ENCODE results near the gene DDX24. TPM values are rescaled to one million over a fixed set of nuclear protein-coding genes. Genes with fewer than 3 reads are reported as not detected.

Gene DDX24
- total RNA-seq, 2 donors from 2014 or later = 48.0 to 95.6 TPM

DNA sequence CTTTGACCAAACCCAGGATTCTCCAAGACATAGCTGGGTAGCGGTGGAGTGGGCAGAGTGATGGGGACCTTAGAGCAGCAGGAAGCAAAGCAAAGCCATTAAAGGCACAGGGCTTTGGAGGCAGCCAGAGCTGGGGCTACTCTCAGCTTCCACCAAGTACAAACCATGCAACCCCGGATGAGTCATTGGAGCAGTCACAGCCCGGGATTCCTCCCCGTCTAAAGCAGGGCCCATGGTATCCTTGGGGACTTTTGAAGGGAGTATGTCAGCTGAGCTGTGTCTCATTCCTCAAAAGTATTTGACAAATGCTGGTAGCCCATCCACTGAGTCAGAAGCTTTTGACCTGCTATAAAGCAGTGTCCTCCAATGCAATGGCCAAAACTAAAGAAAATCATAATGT lies 19.8 kb upstream of the DDX24 start:
- ATAC-seq (no peak), DNase-seq (peak in 1 of 4 donors; percentile 11)
- no peak overlapping the region for H3K4me3 ChIP-seq
- no peak overlapping the region for H3K27ac ChIP-seq
- no peaks in the 10 kb centered on the region for H3K9me3 ChIP-seq
- no peaks in the 10 kb centered on the region for H3K4me1 ChIP-seq
- TF ChIP-seq, protein P1, sequence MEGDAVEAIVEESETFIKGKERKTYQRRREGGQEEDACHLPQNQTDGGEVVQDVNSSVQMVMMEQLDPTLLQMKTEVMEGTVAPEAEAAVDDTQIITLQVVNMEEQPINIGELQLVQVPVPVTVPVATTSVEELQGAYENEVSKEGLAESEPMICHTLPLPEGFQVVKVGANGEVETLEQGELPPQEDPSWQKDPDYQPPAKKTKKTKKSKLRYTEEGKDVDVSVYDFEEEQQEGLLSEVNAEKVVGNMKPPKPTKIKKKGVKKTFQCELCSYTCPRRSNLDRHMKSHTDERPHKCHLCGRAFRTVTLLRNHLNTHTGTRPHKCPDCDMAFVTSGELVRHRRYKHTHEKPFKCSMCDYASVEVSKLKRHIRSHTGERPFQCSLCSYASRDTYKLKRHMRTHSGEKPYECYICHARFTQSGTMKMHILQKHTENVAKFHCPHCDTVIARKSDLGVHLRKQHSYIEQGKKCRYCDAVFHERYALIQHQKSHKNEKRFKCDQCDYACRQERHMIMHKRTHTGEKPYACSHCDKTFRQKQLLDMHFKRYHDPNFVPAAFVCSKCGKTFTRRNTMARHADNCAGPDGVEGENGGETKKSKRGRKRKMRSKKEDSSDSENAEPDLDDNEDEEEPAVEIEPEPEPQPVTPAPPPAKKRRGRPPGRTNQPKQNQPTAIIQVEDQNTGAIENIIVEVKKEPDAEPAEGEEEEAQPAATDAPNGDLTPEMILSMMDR (IDR thresholded peaks at IDR 0.05) = no peak
- no peak for TF ChIP-seq POLR2A (IDR thresholded peaks at IDR 0.05)
- intact Hi-C loops (cut with DNase I) = no loop called here
- WGBS, 2 donors = 79 to 100% methylated on average over 1 to 4 of the region's 4 CpGs
- H3K27me3 ChIP-seq = no peaks in the 10 kb centered on the region
- H3K36me3 ChIP-seq (replicated peaks in 1 of 2; ENCODE audit: insufficient read depth in 1 of 2, low read depth in 2 of 2) = no peaks in the 10 kb centered on the region

DNA sequence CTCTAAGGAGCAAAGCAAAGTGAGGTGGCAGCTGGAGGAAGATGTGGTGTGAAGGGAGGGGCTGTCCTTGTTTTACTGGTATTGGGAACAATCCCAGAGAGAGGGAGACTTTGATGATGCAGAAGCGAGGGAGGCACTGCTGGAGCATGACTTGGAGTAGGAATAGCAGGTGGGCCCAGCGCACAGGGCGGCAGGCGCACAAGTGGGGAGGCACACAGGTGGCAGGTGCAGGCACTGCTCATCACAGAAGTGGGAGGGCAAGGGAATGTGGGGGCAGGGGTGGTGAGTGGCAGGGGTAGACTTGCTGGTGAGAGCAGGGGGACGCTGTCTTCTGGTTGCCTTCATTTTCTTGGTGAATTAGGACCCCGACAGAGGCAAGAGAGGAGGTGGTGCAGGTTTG lies 18.0 kb upstream of the DDX24 start:
- DNase-seq (no peak), ATAC-seq (no peak)
- no peak overlapping the region for H3K27ac ChIP-seq

DNA sequence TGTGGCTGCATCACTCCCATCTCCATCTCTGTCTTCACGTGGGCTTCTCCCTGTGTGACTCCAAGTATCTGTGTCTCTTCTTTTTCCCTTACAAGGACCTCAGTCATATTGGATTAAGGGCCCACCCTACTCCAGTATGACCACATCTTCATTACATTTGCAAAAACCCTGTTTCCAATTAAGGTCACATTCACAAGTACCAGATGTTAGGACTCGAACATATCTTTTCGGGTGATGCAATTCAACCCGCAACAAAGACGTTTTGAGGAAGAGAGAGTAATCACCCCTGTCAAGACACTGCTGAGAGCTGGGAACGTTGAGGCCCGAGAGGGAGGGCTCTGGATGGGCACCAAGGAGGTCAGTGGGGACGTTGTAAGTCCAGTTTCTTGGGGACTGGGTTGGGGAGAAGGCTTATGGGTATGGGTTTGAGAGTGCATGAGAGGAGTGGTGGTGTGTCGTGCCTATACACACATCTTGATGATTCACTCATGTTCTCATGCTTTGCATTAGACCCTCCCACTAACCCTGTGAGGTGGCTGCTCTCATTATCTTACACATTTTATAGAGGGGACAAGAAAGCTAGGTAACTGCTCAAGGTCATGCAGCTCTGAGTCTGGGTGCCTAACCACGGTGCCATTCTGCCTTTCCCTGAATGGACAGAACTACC lies 17.5 kb upstream of the DDX24 start:
- WGBS, 2 donors = 62 to 67% methylated on average over 10 of the region's 10 CpGs
- H3K36me3 ChIP-seq (replicated peaks in 1 of 2; ENCODE audit: insufficient read depth in 1 of 2, low read depth in 2 of 2) = no peaks in the 10 kb centered on the region
- DNase-seq = no peak
- H3K4me3 ChIP-seq = no peak overlapping the region
- H3K9me3 ChIP-seq = no peaks in the 10 kb centered on the region
- TF ChIP-seq, protein P1 (IDR thresholded peaks at IDR 0.05) = no peak
- TF ChIP-seq POLR2A (IDR thresholded peaks at IDR 0.05) = no peak
- no peaks in the 10 kb centered on the region for H3K4me1 ChIP-seq
- intact Hi-C loops (cut with DNase I) = no loop called here
- ATAC-seq = no peak
- H3K27ac ChIP-seq = no peak overlapping the region
- H3K27me3 ChIP-seq = no peaks in the 10 kb centered on the region

More for the DNA sequence above, 18.0 kb upstream of the DDX24 start:
- 71 to 97% methylated on average over 6 of the region's 6 CpGs for WGBS, 2 donors
- H3K4me3 ChIP-seq = no peak overlapping the region
- H3K36me3 ChIP-seq (replicated peaks in 1 of 2; ENCODE audit: insufficient read depth in 1 of 2, low read depth in 2 of 2) = no peaks in the 10 kb centered on the region
- TF ChIP-seq, protein P1 (IDR thresholded peaks at IDR 0.05) = no peak
- no peak for TF ChIP-seq POLR2A (IDR thresholded peaks at IDR 0.05)
- intact Hi-C loops (cut with DNase I) = no loop called here
- no peaks in the 10 kb centered on the region for H3K9me3 ChIP-seq
- H3K4me1 ChIP-seq = no peaks in the 10 kb centered on the region
- no peaks in the 10 kb centered on the region for H3K27me3 ChIP-seq

DNA sequence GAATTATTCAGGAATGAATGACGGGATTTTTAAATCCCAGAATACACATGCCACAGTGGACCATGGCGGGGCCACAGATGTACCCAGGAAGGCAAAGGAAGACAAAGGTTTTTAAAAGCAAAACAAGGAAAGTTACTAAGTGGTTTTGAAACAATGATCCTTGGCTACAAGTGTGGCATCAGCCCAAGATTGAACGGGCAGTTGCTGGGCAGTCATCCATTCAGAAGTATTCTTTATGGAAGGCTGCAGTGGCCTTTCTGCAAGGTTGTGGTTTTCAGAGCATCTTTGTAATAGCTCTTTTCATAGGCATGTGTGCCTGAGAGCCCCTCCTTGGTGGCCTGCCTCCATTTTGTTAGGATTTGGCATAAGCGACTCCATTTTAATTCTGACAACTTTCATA lies 16.1 kb upstream of the DDX24 start:
- Histone ChIP-seq H3K36me3 (replicated peaks in 1 of 2; ENCODE audit: insufficient read depth in 1 of 2, low read depth in 2 of 2) (no peaks in the 10 kb centered on the region), H3K9me3 (no peaks in the 10 kb centered on the region), H3K4me1 (no peaks in the 10 kb centered on the region), H3K4me3 (no peak overlapping the region), H3K27ac (no peak overlapping the region), H3K27me3 (no peaks in the 10 kb centered on the region)
- DNase-seq (no peak), ATAC-seq (no peak)
- WGBS, 2 donors = 91 to 96% methylated on average over 4 of the region's 4 CpGs
- TF ChIP-seq, protein P1 (IDR thresholded peaks at IDR 0.05) = no peak
- no peak for TF ChIP-seq POLR2A (IDR thresholded peaks at IDR 0.05)
- intact Hi-C loops (cut with DNase I) = no loop called here

DNA sequence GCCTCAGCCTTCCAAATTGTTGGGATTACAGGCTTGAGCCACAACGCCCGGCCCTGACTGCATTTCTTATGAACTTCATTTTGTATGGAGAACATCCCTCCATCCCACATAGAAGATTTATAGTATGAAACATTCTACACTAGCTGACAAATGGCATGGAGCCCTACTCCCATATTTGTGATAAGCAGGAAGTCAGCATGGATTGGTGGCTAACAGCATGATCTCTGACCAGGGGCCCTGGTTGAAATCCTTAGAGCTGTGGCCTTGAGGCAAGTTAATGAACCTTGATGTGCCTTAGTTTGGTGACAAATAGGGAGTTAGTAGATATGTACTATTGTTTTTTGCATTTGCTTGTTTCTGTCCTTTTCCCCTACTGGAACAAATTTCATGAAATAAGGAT lies 12.4 kb upstream of the DDX24 start:
- no peaks in the 10 kb centered on the region for H3K9me3 ChIP-seq
- no peak for ATAC-seq
- H3K4me1 ChIP-seq = no peaks in the 10 kb centered on the region
- no peak overlapping the region for H3K27ac ChIP-seq
- intact Hi-C loops (cut with DNase I) = no loop called here
- no peak for DNase-seq
- TF ChIP-seq, protein P1 (IDR thresholded peaks at IDR 0.05) = no peak
- TF ChIP-seq POLR2A (IDR thresholded peaks at IDR 0.05) = no peak
- 93 to 100% methylated on average over 2 of the region's 2 CpGs for WGBS, 2 donors
- no peaks in the 10 kb centered on the region for H3K27me3 ChIP-seq
- no peak overlapping the region for H3K4me3 ChIP-seq
- H3K36me3 ChIP-seq (replicated peaks in 1 of 2; ENCODE audit: insufficient read depth in 1 of 2, low read depth in 2 of 2) = no peaks in the 10 kb centered on the region

All from body of pancreas (tissue), 4 donors.